Activated T-cell treated with anti-CD3 and anti-CD28 coated beads, Interleukin-2, amount 50 U/mL, for 4 hours (primary cell): ENCODE data around the gene EFCAB10. TPM values are rescaled to one million over a fixed set of nuclear protein-coding genes. Genes with fewer than 3 reads are reported as not detected.
A peak's percentile ranks its signal among the peaks of the same experiment; 100 is the strongest.
"Not testable (repeated sequence)": the region's sequence is repeated elsewhere in the genome, so short reads cannot be mapped to it uniquely, and the experiment has no call there.

Experiments used
- ATAC-seq, 2 donors: fragments of 200-7000 bp; cut with Tn5 transposase; one replicate each; pipeline ENCODE4 v1.10.0; 2021
- DNase-seq: peaks from one replicate; pipeline ENCODE4 v3.0.0-alpha.2; 2020
- H3K27me3 Mint-ChIP-seq: one replicate; pipeline ENCODE4 v1.8.0; 2021; ENCODE audit warnings: low read depth, mixed read lengths
- H3K36me3 Mint-ChIP-seq: one replicate; pipeline ENCODE4 v1.8.0; 2022; ENCODE audit warnings: mixed read lengths; ENCODE audit not compliant: insufficient read depth
- H3K4me1 Mint-ChIP-seq: one replicate; pipeline ENCODE4 v1.8.0; 2021; ENCODE audit warnings: low read depth, mixed read lengths
- H3K4me3 Mint-ChIP-seq: one replicate; pipeline ENCODE4 v1.8.0; 2021; ENCODE audit warnings: mild to moderate bottlenecking, moderate library complexity, mixed read lengths
- H3K9me3 Mint-ChIP-seq: one replicate; pipeline ENCODE4 v1.8.0; 2021; ENCODE audit warnings: mixed read lengths
- total RNA-seq, 3 donors: library from RNA; stranded (reverse); gene quantifications; one replicate each; pipeline ENCODE4 v1.2.1, GENCODE V29; 2021

Gene EFCAB10
- total RNA-seq, 3 donors from 2014 or later: not detected

- Mint-ChIP-seq H3K4me1 (no peaks in the 10 kb centered on the region), H3K9me3 (no peaks in the 10 kb centered on the region), H3K27me3 (no peaks in the 10 kb centered on the region), H3K4me3 (no peak overlapping the region), H3K36me3 (peaks cover 19% of the 10 kb centered on the region)
- no peak for DNase-seq
- ATAC-seq: no peak
Measured at GRCh38 chr7:105611856-105612775, 30.8 kb upstream of the EFCAB10 start.

DNA sequence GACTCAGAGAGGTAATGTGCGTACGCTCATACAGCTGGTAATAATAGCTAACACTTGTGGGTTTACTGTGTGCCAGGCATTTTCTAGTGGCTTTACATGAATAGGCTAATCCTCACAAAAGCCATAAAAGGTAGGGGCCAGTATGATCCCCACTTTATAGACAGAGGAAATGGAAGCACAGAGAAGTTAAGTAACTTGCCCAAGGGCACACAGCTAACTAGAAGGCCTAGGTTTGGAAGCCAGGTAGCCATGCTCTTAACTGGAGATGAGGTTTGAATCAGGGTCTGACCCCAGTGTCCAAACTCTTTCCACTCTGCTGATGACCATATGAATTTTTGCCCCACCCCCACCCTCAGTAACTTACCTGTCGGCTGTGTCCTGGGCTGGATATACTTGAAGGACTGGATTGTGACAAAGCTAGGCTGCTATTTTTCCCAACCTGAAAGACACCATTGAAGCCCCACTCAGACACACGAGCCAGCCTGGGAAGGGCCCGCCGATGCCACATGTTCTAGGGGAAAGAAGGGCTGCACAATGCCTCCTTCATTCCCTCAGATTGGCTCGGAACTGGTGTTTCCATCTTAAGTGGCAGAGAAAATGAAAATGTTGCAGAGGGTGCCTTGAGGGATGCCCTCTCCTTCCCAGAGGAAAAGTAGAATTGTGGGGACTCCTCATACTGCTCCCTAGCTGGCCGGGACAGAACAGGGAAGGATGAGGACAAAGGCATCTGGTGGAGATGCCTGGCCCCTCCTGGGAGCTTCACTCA is 29.1 kb upstream of the EFCAB10 start:
- DNase-seq (no peak), ATAC-seq (no peak)
- peaks cover 22% of the 10 kb centered on the region for H3K36me3 Mint-ChIP-seq

GRCh38 chr7:105602325-105603305 is 21.3 kb upstream of the EFCAB10 start:
- ATAC-seq (no peak), DNase-seq (no peak)
- peaks cover 4% of the 10 kb centered on the region for H3K27me3 Mint-ChIP-seq
- H3K9me3 Mint-ChIP-seq: no peaks in the 10 kb centered on the region
- H3K4me1 Mint-ChIP-seq: no peaks in the 10 kb centered on the region
- peaks cover 5% of the 10 kb centered on the region for H3K36me3 Mint-ChIP-seq
- no peak overlapping the region for H3K4me3 Mint-ChIP-seq

More for the DNA sequence above, 29.1 kb upstream of the EFCAB10 start:
- H3K9me3 Mint-ChIP-seq: no peaks in the 10 kb centered on the region
- no peaks in the 10 kb centered on the region for H3K4me1 Mint-ChIP-seq
- H3K27me3 Mint-ChIP-seq: no peaks in the 10 kb centered on the region
- H3K4me3 Mint-ChIP-seq: no peak overlapping the region

- ATAC-seq (no peak), DNase-seq (no peak)
- H3K4me1 Mint-ChIP-seq: no peaks in the 10 kb centered on the region
- H3K4me3 Mint-ChIP-seq: no peak overlapping the region
- H3K27me3 Mint-ChIP-seq: peaks cover 4% of the 10 kb centered on the region
- no peaks in the 10 kb centered on the region for H3K36me3 Mint-ChIP-seq
- H3K9me3 Mint-ChIP-seq: no peaks in the 10 kb centered on the region
Measured at GRCh38 chr7:105600720-105601550, 19.6 kb upstream of the EFCAB10 start.

GRCh38 chr7:105599551-105599950 is 18.3 kb upstream of the EFCAB10 start:
- ATAC-seq (no peak), DNase-seq (no peak)
- no peaks in the 10 kb centered on the region for H3K36me3 Mint-ChIP-seq

DNA sequence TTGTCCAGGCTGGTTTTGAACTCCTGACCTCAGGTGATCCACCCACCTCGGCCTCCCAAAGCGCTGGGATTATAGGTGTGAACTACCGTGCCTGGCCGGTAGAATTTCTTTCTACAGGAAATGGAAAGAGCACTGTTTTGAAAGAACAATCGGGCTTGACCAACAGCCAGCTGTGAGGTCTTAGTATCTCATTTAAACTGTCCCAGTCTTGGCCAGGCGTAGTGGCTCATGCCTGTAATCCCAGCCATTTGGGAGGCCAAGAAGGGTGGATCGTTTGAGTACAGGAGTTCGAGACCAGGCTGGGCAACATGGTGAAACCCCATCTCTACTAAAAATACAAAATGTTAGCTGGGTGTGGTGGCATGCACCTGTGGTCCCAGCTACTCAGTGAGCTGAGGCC is 17.8 kb upstream of the EFCAB10 start:
- not testable (repeated sequence) for ATAC-seq, DNase-seq, H3K4me3 Mint-ChIP-seq, H3K27me3 Mint-ChIP-seq, H3K4me1 Mint-ChIP-seq, H3K36me3 Mint-ChIP-seq, H3K9me3 Mint-ChIP-seq

More at GRCh38 chr7:105599551-105599950, 18.3 kb upstream of the EFCAB10 start:
- Mint-ChIP-seq H3K4me3 (no peak overlapping the region), H3K27me3 (peaks cover 4% of the 10 kb centered on the region), H3K4me1 (no peaks in the 10 kb centered on the region), H3K9me3 (no peaks in the 10 kb centered on the region)

- Mint-ChIP-seq H3K36me3 (no peaks in the 10 kb centered on the region), H3K4me3 (no peak overlapping the region), H3K4me1 (no peaks in the 10 kb centered on the region), H3K9me3 (no peaks in the 10 kb centered on the region), H3K27me3 (peaks cover 1% of the 10 kb centered on the region)
- no peak for DNase-seq
- ATAC-seq: no peak
Measured at GRCh38 chr7:105596866-105597265, 15.6 kb upstream of the EFCAB10 start.

DNA sequence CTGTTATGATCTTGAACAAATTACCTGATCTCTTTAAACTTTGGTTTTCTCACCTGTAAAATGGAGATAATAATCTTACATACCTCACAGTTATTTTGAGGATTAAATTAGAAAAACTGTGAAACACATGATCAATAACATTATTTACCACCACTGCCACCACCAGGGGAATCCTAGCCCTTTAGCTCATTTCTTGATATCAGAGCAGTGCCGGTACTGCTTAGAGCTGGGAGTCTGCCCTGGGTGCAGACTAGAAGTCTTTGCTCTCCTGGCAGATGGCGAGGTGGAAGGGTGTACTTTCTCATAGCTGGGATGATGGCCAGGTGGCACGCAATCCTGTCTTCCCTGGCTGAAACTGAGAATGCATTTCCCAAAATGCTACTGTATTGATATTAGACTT is 12.7 kb upstream of the EFCAB10 start:
- peaks cover 4% of the 10 kb centered on the region for H3K4me1 Mint-ChIP-seq
- ATAC-seq (no peak), DNase-seq (no peak)
- H3K9me3 Mint-ChIP-seq: no peaks in the 10 kb centered on the region
- H3K36me3 Mint-ChIP-seq: no peaks in the 10 kb centered on the region
- no peak overlapping the region for H3K4me3 Mint-ChIP-seq
- no peaks in the 10 kb centered on the region for H3K27me3 Mint-ChIP-seq

GRCh38 chr7:105591522-105591921 is 10.2 kb upstream of the EFCAB10 start:
- no peaks in the 10 kb centered on the region for H3K27me3 Mint-ChIP-seq
- no peaks in the 10 kb centered on the region for H3K9me3 Mint-ChIP-seq
- ATAC-seq (no peak), DNase-seq (no peak)
- no peak overlapping the region for H3K4me3 Mint-ChIP-seq
- H3K36me3 Mint-ChIP-seq: no peaks in the 10 kb centered on the region
- H3K4me1 Mint-ChIP-seq: peaks cover 11% of the 10 kb centered on the region

GRCh38 chr7:105590793-105591192 is 9.5 kb upstream of the EFCAB10 start:
- ATAC-seq: no peak
- Mint-ChIP-seq H3K9me3 (no peaks in the 10 kb centered on the region), H3K36me3 (no peaks in the 10 kb centered on the region), H3K27me3 (no peaks in the 10 kb centered on the region), H3K4me1 (peaks cover 11% of the 10 kb centered on the region), H3K4me3 (no peak overlapping the region)
- DNase-seq: no peak

DNA sequence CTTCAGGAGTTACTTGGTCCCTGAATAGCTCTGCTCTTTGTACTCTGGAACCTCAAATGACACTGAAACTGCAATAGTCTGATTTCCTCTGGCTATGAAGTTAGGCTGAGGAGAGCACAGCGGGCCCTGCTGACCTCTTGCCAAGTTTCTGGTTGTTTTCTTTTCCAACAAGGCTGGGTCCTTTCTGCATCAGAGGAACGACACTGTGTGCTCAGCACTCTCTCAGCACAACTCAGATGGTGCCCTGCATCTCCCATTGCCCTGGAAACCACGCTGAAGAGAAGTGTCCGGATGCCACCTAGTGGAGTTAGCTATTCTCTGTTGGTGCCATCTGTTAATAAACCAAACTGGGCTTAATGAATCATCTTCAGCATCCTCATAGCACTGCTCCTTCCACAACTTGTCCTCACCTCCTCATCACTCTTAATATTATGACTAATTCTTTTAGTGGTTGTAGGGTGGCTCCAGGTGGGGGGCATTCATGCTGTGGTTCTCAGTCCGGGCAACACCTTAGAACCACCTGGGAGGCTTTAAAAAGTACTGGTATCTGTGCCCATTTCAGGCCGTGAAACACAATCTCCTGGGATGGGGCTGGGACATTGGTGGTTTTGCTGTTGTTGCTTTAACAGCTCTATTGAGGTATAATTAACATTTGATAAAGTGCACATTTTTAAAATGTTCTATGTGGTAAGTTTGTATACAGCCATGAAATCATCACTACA is 8.2 kb upstream of the EFCAB10 start:
- Mint-ChIP-seq H3K4me3 (no peak overlapping the region), H3K4me1 (peaks cover 11% of the 10 kb centered on the region), H3K9me3 (peaks cover 2% of the 10 kb centered on the region), H3K36me3 (no peaks in the 10 kb centered on the region), H3K27me3 (no peaks in the 10 kb centered on the region)
- ATAC-seq: peak; percentile 84 to 89
- peak; percentile 28 for DNase-seq

DNA sequence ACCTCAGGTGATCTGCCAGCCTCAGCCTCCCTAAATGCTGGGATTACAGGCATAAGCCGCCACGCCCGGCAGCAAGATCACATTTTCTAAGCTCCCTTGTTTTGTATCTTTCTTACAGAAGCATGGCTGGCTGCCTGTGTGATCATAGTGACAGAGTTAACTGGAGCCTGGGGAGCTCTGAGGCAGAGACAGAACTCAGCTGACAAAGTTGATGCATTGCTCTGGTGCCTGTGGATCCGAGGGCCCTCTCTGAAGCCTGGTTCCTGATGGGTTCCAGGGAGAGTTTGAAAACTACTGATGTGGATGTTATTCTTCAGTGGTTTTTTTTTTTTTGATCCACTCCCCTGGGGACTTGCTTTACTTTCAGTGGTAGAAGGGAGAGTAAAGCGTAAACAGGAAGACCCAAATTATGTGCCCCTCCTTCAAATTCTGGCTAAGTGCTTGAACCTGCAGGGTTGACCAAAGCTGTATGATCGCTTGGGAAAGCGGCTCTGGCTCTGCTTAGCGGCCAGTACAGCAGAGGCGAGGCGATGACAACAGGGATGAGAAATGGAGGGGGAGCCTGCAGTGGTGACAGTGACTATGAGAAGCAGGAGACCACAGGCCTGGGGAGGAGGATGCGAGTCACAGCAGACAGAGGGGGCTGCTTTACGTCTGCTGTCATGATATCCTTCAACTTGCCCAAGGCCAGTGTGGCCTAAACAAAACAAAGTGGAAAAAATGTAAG is 6.8 kb upstream of the EFCAB10 start:
- peaks cover 8% of the 10 kb centered on the region for H3K9me3 Mint-ChIP-seq
- H3K27me3 Mint-ChIP-seq: no peaks in the 10 kb centered on the region
- ATAC-seq (peak in 1 of 2 donors; percentile 47), DNase-seq (no peak)
- H3K4me3 Mint-ChIP-seq: no peak overlapping the region
- H3K4me1 Mint-ChIP-seq: peaks cover 11% of the 10 kb centered on the region
- peaks cover 1% of the 10 kb centered on the region for H3K36me3 Mint-ChIP-seq
